B cell (primary cell): ENCODE results near the gene CAPZB. TPM values are rescaled to one million over a fixed set of nuclear protein-coding genes. Genes with fewer than 3 reads are reported as not detected.

ENCODE experiments used
- ATAC-seq: fragments of 200-7000 bp; cut with Tn5 transposase; one replicate; pipeline ENCODE4 v1.10.0; 2021; ENCODE audit warnings: low read depth, mild to moderate bottlenecking, moderate number of reproducible peaks, moderate library complexity
- CTCF ChIA-PET: fragments of 350-600 bp; sonication (Branson Sonifier 250); formaldehyde crosslinking; loops from one replicate; lab custom pipeline; 2021; ENCODE audit warnings: antibody characterized with exemption, inconsistent platforms; lab: Charles Lee
- POLR2A ChIA-PET: fragments of 350-600 bp; sonication (Branson Sonifier 250); formaldehyde crosslinking; loops from one replicate; lab custom pipeline; 2021; ENCODE audit warnings: antibody characterized with exemption; lab: Charles Lee
- DNase-seq: peaks from one replicate; pipeline ENCODE4 v3.0.0; 2013
- H2AFZ ChIP-seq: 2 replicates; pipeline ENCODE4 v1.6.1; 2012; ENCODE audit warnings: mild to moderate bottlenecking, low read depth, low read length; ENCODE audit not compliant: insufficient read depth, poor library complexity, severe bottlenecking
- H3K27ac ChIP-seq, 2 donors: 1 replicate in 1 of 2; 2 replicates in 1 of 2; pipeline ENCODE4 v1.5.1; 2012 to 2013; ENCODE audit warnings: low read length in 2 of 2, mild to moderate bottlenecking in 2 of 2, moderate library complexity in 1 of 2
- H3K27me3 ChIP-seq, 4 experiments: fragments of 200-600 bp in 1 of 4; sonication (generic) in 1 of 4; replicated peaks in 1 of 4; 1 replicate in 2 of 4; 2 replicates in 2 of 4; pipeline versions ENCODE4 v1.6.1 to v1.7.0; 2013 to 2016; ENCODE audit warnings: low read length in 3 of 4, mild to moderate bottlenecking in 2 of 4, mixed read lengths in 1 of 4, moderate library complexity in 1 of 4; ENCODE audit not compliant: insufficient read depth in 4 of 4, control insufficient read depth in 3 of 4; ENCODE audit errors: control extremely low read depth in 1 of 4
- H3K36me3 ChIP-seq, 2 experiments: replicated peaks in 1 of 2; 1 replicate in 1 of 2; 2 replicates in 1 of 2; pipeline versions ENCODE4 v1.6.1 to v1.7.1; 2013; ENCODE audit warnings: low read length in 1 of 2; ENCODE audit not compliant: insufficient read depth in 2 of 2, control insufficient read depth in 1 of 2; ENCODE audit errors: control extremely low read depth in 1 of 2, extremely low read depth in 1 of 2
- H3K4me1 ChIP-seq, 2 donors: fragments of 200-600 bp in 1 of 2; sonication (generic) in 1 of 2; 1 replicate in 1 of 2; 2 replicates in 1 of 2; pipeline versions ENCODE4 v1.5.1 to v1.6.1; 2013 to 2017; ENCODE audit warnings: low read length in 2 of 2; ENCODE audit not compliant: control insufficient read depth in 2 of 2, insufficient read depth in 2 of 2
- H3K4me2 ChIP-seq: replicated peaks from 2 replicates; pipeline ENCODE3; 2012; ENCODE audit warnings: mild to moderate bottlenecking, low read depth, low read length; ENCODE audit not compliant: poor library complexity, severe bottlenecking
- H3K4me3 ChIP-seq, 5 experiments: fragments of 200-600 bp in 1 of 5; sonication (generic) in 1 of 5; 1 replicate in 3 of 5; 2 replicates in 2 of 5; pipeline versions ENCODE4 v1.5.1 to v1.7.0; 2011 to 2016; ENCODE audit warnings: low read length in 4 of 5, mild to moderate bottlenecking in 4 of 5, low read depth in 2 of 5, control low read depth in 1 of 5, moderate library complexity in 1 of 5; ENCODE audit not compliant: insufficient read depth in 1 of 5; ENCODE audit errors: control extremely low read depth in 1 of 5, extremely low read depth in 1 of 5
- H3K79me2 ChIP-seq: fragments of 200-600 bp; sonication (generic); one replicate; pipeline ENCODE4 v1.6.0; 2016; ENCODE audit warnings: low read length; ENCODE audit not compliant: control insufficient read depth, insufficient read depth
- H3K9ac ChIP-seq: fragments of 200-600 bp; sonication (generic); 2 replicates; pipeline ENCODE4 v1.6.1; 2017; ENCODE audit warnings: mild to moderate bottlenecking, low read length, moderate library complexity
- H3K9me3 ChIP-seq, 3 donors: one replicate each; pipeline versions ENCODE4 v1.6.1 to v1.7.1; 2013; ENCODE audit warnings: low read length in 2 of 3; ENCODE audit not compliant: control insufficient read depth in 2 of 3, insufficient read depth in 1 of 3; ENCODE audit errors: control extremely low read depth in 1 of 3
- H4K20me1 ChIP-seq: 2 replicates; pipeline ENCODE4 v1.6.0; 2012; ENCODE audit warnings: mild to moderate bottlenecking, low read length; ENCODE audit not compliant: insufficient read depth, control insufficient read depth, poor library complexity, severe bottlenecking
- H3K27ac Mint-ChIP-seq: one replicate; pipeline ENCODE4 v1.8.0; 2021; ENCODE audit warnings: mixed read lengths
- H3K27me3 Mint-ChIP-seq: one replicate; pipeline ENCODE4 v1.8.0; 2021; ENCODE audit warnings: mixed read lengths
- H3K4me1 Mint-ChIP-seq: one replicate; pipeline ENCODE4 v1.8.0; 2021; ENCODE audit warnings: mixed read lengths
- H3K4me3 Mint-ChIP-seq: one replicate; pipeline ENCODE4 v1.8.0; 2021; ENCODE audit warnings: mixed read lengths
- H3K9me3 Mint-ChIP-seq: one replicate; pipeline ENCODE4 v1.8.0; 2022; ENCODE audit warnings: mixed read lengths; ENCODE audit not compliant: insufficient read depth
- CTCF ChIP-seq: fragments of 200-600 bp; IDR thresholded peaks from one replicate; pipeline ENCODE4 v1.8.0; 2022; ENCODE audit warnings: antibody characterized with exemption, mild to moderate bottlenecking
- EZH2 ChIP-seq: IDR thresholded peaks from 2 replicates; pipeline ENCODE4 v1.6.1; 2012; ENCODE audit warnings: borderline replicate concordance, low read depth, mild to moderate bottlenecking, moderate library complexity, low read length; ENCODE audit not compliant: insufficient read depth, poor library complexity, severe bottlenecking
- WGBS: methylation state at CpG from one replicate; pipeline ENCODE4 v1.1.5; 2013; ENCODE audit warnings: missing lambda C conversion rate; ENCODE audit not compliant: insufficient coverage; 5-methylcytosine and 5-hydroxymethylcytosine counted together
- intact Hi-C: fragments of 100-400 bp; cut with micrococcal nuclease; formaldehyde crosslinking; loops from one replicate; pipeline ENCODE4 v1.10.0; 2022
- polyA plus RNA-seq: library from polyadenylated mRNA; depleted of rRNA; stranded (reverse); fragments of >200 nt; gene quantifications from 2 replicates; pipeline ENCODE4 v1.2.3, GENCODE V29; 2012
- total RNA-seq, 2 donors: library from RNA; stranded (reverse); fragments of 120-200 nt in 1 of 2; gene quantifications; 1 replicate in 1 of 2; 2 replicates in 1 of 2; pipeline versions ENCODE4 v1.2.3 to v1.2.4, GENCODE V29; 2013 to 2022

Gene CAPZB
- total and polyA plus RNA-seq, 2 donors (not counting 1 experiment from before 2014, with no cell fraction given), result 126 to 193 TPM

GRCh38 chr1:19441048-19441780 lies 44.1 kb downstream of the CAPZB start:
- Mint-ChIP-seq H3K4me3 (no peak overlapping the region), H3K4me1 (peaks cover 74% of the 10 kb centered on the region), H3K27ac (peak overlapping the region; percentile 16), H3K9me3 (no peaks in the 10 kb centered on the region), H3K27me3 (no peaks in the 10 kb centered on the region)
- H3K4me2 ChIP-seq, result no peak overlapping the region
- H3K27ac ChIP-seq, result no peak overlapping the region
- DNase-seq (no peak), ATAC-seq (no peak)
- H3K9ac ChIP-seq, result no peak overlapping the region
- intact Hi-C loops, result no loop called here
- H4K20me1 ChIP-seq, result peaks cover 93% of the 10 kb centered on the region
- H3K27me3 ChIP-seq, result no peaks in the 10 kb centered on the region
- no peaks in the 10 kb centered on the region for H3K9me3 ChIP-seq
- H3K4me3 ChIP-seq, result no peak overlapping the region
- POLR2A ChIA-PET, result no interaction called here
- TF ChIP-seq CTCF, result no peak
- TF ChIP-seq EZH2, result no peak
- no peak overlapping the region for H2AFZ ChIP-seq
- H3K4me1 ChIP-seq, result peaks cover 30 to 55% of the 10 kb centered on the region in 2 donors
- H3K79me2 ChIP-seq, result peaks cover 100% of the 10 kb centered on the region
- peaks cover 12 to 28% of the 10 kb centered on the region in 2 experiments for H3K36me3 ChIP-seq
- 96% methylated on average over 8 of the region's 11 CpGs for WGBS
- CTCF ChIA-PET, result interaction anchor here (0.5 to 9.0 kb wide), 9 partner anchors 9 to 213 kb away, joined by 3 to 68 read pairs (median 3); no protein-coding TSS in a partner anchor
